HUES64 (cell line): ENCODE measurements around the gene CROCC2.
A peak's percentile ranks its signal among the peaks of the same experiment; 100 is the strongest.

ENCODE experiments used
- H3K27ac ChIP-seq: 2 replicates; pipeline ENCODE4 v1.7.0; 2013; ENCODE audit warnings: low read depth, low read length, inconsistent platforms
- H3K27me3 ChIP-seq: 2 replicates; pipeline ENCODE4 v1.6.1; 2013; ENCODE audit warnings: mild to moderate bottlenecking, low read length; ENCODE audit not compliant: insufficient read depth
- H3K36me3 ChIP-seq: 2 replicates; pipeline ENCODE4 v1.6.1; 2013; ENCODE audit warnings: mild to moderate bottlenecking, low read length; ENCODE audit not compliant: insufficient read depth
- H3K4me1 ChIP-seq: 2 replicates; pipeline ENCODE4 v1.6.1; 2013; ENCODE audit warnings: mild to moderate bottlenecking, low read length, moderate library complexity; ENCODE audit not compliant: insufficient read depth
- H3K4me3 ChIP-seq: 2 replicates; pipeline ENCODE4 v1.5.1; 2013; ENCODE audit warnings: mild to moderate bottlenecking, low read length, moderate library complexity
- H3K9ac ChIP-seq: 2 replicates; pipeline ENCODE4 v1.6.1; 2013; ENCODE audit warnings: mild to moderate bottlenecking, low read depth, low read length
- H3K9me3 ChIP-seq: 2 replicates; pipeline ENCODE4 v1.6.1; 2013; ENCODE audit warnings: low read depth, low read length; ENCODE audit not compliant: insufficient read depth
- WGBS: fragments of 150-250, 120-280 bp; methylation state at CpG from one replicate; pipeline ENCODE4 v1.1.7; 2013; ENCODE audit warnings: missing lambda C conversion rate; 5-methylcytosine and 5-hydroxymethylcytosine counted together

Gene CROCC2

DNA sequence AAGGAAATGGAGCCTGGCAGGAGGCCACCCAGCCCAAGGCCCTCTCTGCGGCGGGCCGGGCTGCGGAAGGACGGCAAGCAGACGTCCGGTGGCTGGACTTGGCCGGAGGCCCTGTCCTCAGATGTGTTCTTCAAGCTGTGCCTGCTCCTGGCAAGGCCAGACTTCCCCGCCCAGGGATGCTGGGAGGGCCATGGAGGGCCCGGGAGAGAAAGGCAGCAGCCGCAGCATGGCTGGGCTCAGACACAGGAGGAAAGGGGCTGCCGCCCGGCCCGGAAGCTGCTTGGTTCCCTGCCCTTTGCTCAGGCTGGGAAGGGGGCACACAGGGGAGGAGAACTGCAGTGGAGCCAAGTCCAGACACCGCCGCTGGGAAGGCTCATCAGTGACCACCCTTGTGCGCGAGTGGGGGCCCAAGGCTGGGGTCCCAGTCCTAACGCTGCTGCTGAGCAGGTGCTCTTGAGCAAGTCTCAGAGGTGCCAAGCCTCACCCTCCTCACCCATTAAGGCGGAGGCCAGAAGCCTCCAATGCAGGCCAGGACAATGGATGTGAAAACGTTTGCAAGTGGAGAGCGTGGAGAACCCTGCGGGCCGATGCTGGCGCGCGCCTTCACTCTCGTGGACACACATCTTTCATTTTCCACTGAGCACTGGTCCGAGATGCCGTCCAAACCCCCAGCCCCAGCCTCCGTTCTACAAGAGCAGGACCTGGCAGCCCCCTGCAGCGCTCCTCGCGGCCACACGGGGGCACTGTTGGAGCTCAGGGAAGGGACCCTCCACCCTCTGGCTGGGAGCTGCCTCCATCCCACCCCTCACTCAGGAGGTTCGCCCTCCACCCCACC is 7.9 kb downstream of the CROCC2 start:
- Histone ChIP-seq H3K27me3 (peaks cover 19% of the 10 kb centered on the region), H3K9me3 (no peaks in the 10 kb centered on the region), H3K4me3 (no peak overlapping the region), H3K36me3 (no peaks in the 10 kb centered on the region), H3K9ac (no peak overlapping the region), H3K4me1 (0 out of 2 replicates have a peak, but pooled peaks cover 5% of the 10 kb centered on the region), H3K27ac (no peak overlapping the region)
- WGBS: 57% methylated on average over 36 of the region's 36 CpGs

GRCh38 chr2:240914645-240915525 is 8.7 kb downstream of the CROCC2 start:
- H3K27me3 ChIP-seq: peaks cover 19% of the 10 kb centered on the region
- H3K9ac ChIP-seq: no peak overlapping the region
- H3K36me3 ChIP-seq: no peaks in the 10 kb centered on the region
- H3K27ac ChIP-seq: no peak overlapping the region
- no peaks in the 10 kb centered on the region for H3K9me3 ChIP-seq
- 0 out of 2 replicates have a peak, but pooled peaks cover 5% of the 10 kb centered on the region for H3K4me1 ChIP-seq
- 64% methylated on average over 25 of the region's 25 CpGs for WGBS
- no peak overlapping the region for H3K4me3 ChIP-seq

GRCh38 chr2:240915526-240916341 is 9.6 kb downstream of the CROCC2 start:
- no peak overlapping the region for H3K27ac ChIP-seq
- H3K4me3 ChIP-seq: peak overlapping the region; percentile 48
- H3K36me3 ChIP-seq: no peaks in the 10 kb centered on the region
- WGBS: 16% methylated on average over 34 of the region's 34 CpGs
- H3K9ac ChIP-seq: no peak overlapping the region
- no peaks in the 10 kb centered on the region for H3K9me3 ChIP-seq
- 0 out of 2 replicates have a peak, but pooled peaks cover 5% of the 10 kb centered on the region for H3K4me1 ChIP-seq
- H3K27me3 ChIP-seq: peaks cover 19% of the 10 kb centered on the region

DNA sequence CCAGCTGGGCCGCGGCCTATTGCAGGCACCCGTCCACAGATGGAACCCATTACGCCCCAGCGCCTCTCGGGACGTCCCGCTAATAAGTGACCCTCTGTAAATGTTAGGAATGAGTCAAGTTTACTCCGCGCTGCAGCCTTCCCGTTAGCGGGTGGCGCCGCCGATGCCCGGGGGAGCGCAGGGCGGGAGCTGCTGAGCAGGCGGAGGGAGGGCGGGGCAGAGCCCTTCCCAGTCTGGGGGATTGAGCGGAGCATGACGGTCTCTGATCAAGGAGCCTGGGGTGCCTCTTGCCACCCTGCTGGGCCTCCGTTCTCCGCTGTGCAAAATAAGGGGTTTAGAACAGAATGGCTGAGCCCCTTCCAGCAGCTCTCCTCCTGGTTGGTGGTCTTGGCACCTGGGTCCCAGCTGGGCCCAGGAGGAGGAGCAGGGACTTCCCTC is 10.5 kb downstream of the CROCC2 start:
- peaks cover 19% of the 10 kb centered on the region for H3K27me3 ChIP-seq
- H3K36me3 ChIP-seq: no peaks in the 10 kb centered on the region
- H3K4me1 ChIP-seq: 0 out of 2 replicates have a peak, but pooled peaks cover 5% of the 10 kb centered on the region
- H3K9ac ChIP-seq: no peak overlapping the region
- 4% methylated on average over 24 of the region's 24 CpGs for WGBS
- H3K27ac ChIP-seq: no peak overlapping the region
- peak overlapping the region; percentile 43 for H3K4me3 ChIP-seq
- no peaks in the 10 kb centered on the region for H3K9me3 ChIP-seq

- Histone ChIP-seq H3K27me3 (peaks cover 19% of the 10 kb centered on the region), H3K9ac (no peak overlapping the region), H3K9me3 (no peaks in the 10 kb centered on the region), H3K4me3 (peak overlapping the region; percentile 43), H3K36me3 (no peaks in the 10 kb centered on the region), H3K27ac (no peak overlapping the region), H3K4me1 (0 out of 2 replicates have a peak, but pooled peaks cover 5% of the 10 kb centered on the region)
- WGBS: 76% methylated on average over 20 of the region's 20 CpGs
Measured at GRCh38 chr2:240917009-240917683, 11.0 kb downstream of the CROCC2 start.

- H3K36me3 ChIP-seq: no peaks in the 10 kb centered on the region
- H3K4me3 ChIP-seq: no peak overlapping the region
- no peaks in the 10 kb centered on the region for H3K9me3 ChIP-seq
- 0 out of 2 replicates have a peak, but pooled peaks cover 5% of the 10 kb centered on the region for H3K4me1 ChIP-seq
- H3K27me3 ChIP-seq: peaks cover 19% of the 10 kb centered on the region
- 89% methylated on average over 10 of the region's 10 CpGs for WGBS
- H3K27ac ChIP-seq: no peak overlapping the region
- no peak overlapping the region for H3K9ac ChIP-seq
Measured at GRCh38 chr2:240917684-240918257, 11.6 kb downstream of the CROCC2 start.

- 92% methylated on average over 36 of the region's 36 CpGs for WGBS
Measured at GRCh38 chr2:240918258-240919091, 12.3 kb downstream of the CROCC2 start.

GRCh38 chr2:240919161-240919781 is 13.1 kb downstream of the CROCC2 start:
- Histone ChIP-seq H3K36me3 (no peaks in the 10 kb centered on the region), H3K9ac (no peak overlapping the region), H3K4me1 (0 out of 2 replicates have a peak, but pooled peaks cover 5% of the 10 kb centered on the region), H3K4me3 (no peak overlapping the region), H3K27ac (no peak overlapping the region), H3K27me3 (peaks cover 19% of the 10 kb centered on the region), H3K9me3 (no peaks in the 10 kb centered on the region)
- 84% methylated on average over 19 of the region's 19 CpGs for WGBS

More at GRCh38 chr2:240918258-240919091, 12.3 kb downstream of the CROCC2 start:
- H3K9ac ChIP-seq: no peak overlapping the region
- no peak overlapping the region for H3K4me3 ChIP-seq
- no peaks in the 10 kb centered on the region for H3K36me3 ChIP-seq
- no peak overlapping the region for H3K27ac ChIP-seq
- H3K9me3 ChIP-seq: no peaks in the 10 kb centered on the region
- H3K27me3 ChIP-seq: peaks cover 19% of the 10 kb centered on the region
- 0 out of 2 replicates have a peak, but pooled peaks cover 5% of the 10 kb centered on the region for H3K4me1 ChIP-seq
